Skeletal muscle cell (primary cell): ENCODE measurements around the gene FBN1.

ENCODE experiments used
- DNase-seq: peaks from one replicate; pipeline ENCODE4 v3.0.0-alpha.2; 2010; ENCODE audit warnings: low read depth
- H3K4me3 ChIP-seq: 2 replicates; pipeline ENCODE4 v1.5.1; 2011; ENCODE audit warnings: low read depth, mild to moderate bottlenecking, control low read depth, low read length, moderate library complexity

FBN1 gene

GRCh38 chr15:48653913-48654670 lies 8.6 kb upstream of the FBN1 start:
- H3K4me3 ChIP-seq: no peak overlapping the region
- no peak for DNase-seq

- DNase-seq: no peak
- H3K4me3 ChIP-seq: no peak overlapping the region
These were observed 7.7 kb upstream of the FBN1 start for GRCh38 chr15:48653216-48653615.

- DNase-seq: no peak
- no peak overlapping the region for H3K4me3 ChIP-seq
These were observed 7.1 kb upstream of the FBN1 start for GRCh38 chr15:48652510-48653076.

- no peak overlapping the region for H3K4me3 ChIP-seq
- no peak for DNase-seq
These were observed 5.4 kb upstream of the FBN1 start for GRCh38 chr15:48650931-48651330.

GRCh38 chr15:48647962-48648361 lies 2.5 kb upstream of the FBN1 start:
- no peak overlapping the region for H3K4me3 ChIP-seq
- no peak for DNase-seq

- DNase-seq: no peak
- peak overlapping the region; percentile 70 for H3K4me3 ChIP-seq
These were observed 822 bp upstream of the FBN1 start for GRCh38 chr15:48646331-48646730.

- DNase-seq: no peak
- peak overlapping the region; percentile 70 for H3K4me3 ChIP-seq
These were observed 517 bp downstream of the FBN1 start for GRCh38 chr15:48644827-48645557.

GRCh38 chr15:48644467-48644826 lies 1.1 kb downstream of the FBN1 start:
- H3K4me3 ChIP-seq: peak overlapping the region; percentile 70
- no peak for DNase-seq

GRCh38 chr15:48643776-48644466 lies 1.6 kb downstream of the FBN1 start:
- H3K4me3 ChIP-seq: peak overlapping the region; percentile 70
- DNase-seq: no peak

GRCh38 chr15:48643206-48643605 lies 2.3 kb downstream of the FBN1 start:
- H3K4me3 ChIP-seq: peak overlapping the region; percentile 70
- DNase-seq: no peak

GRCh38 chr15:48642795-48643194 lies 2.7 kb downstream of the FBN1 start:
- peak overlapping the region; percentile 70 for H3K4me3 ChIP-seq
- DNase-seq: no peak

- no peak for DNase-seq
- H3K4me3 ChIP-seq: peak overlapping the region; percentile 70
These were observed 4.1 kb downstream of the FBN1 start for GRCh38 chr15:48641416-48641815.

- H3K4me3 ChIP-seq: no peak overlapping the region
- DNase-seq: no peak
These were observed 6.5 kb downstream of the FBN1 start for GRCh38 chr15:48638963-48639362.

GRCh38 chr15:48637639-48638038 lies 7.9 kb downstream of the FBN1 start:
- no peak for DNase-seq

GRCh38 chr15:48636511-48636910 lies 9.0 kb downstream of the FBN1 start:
- no peak overlapping the region for H3K4me3 ChIP-seq
- DNase-seq: no peak

More at GRCh38 chr15:48637639-48638038, 7.9 kb downstream of the FBN1 start:
- no peak overlapping the region for H3K4me3 ChIP-seq

GRCh38 chr15:48634893-48635292 lies 10.6 kb downstream of the FBN1 start:
- DNase-seq: no peak
- H3K4me3 ChIP-seq: no peak overlapping the region

- H3K4me3 ChIP-seq: no peak overlapping the region
- no peak for DNase-seq
These were observed 11.4 kb downstream of the FBN1 start for GRCh38 chr15:48634096-48634495.

GRCh38 chr15:48632651-48633050 lies 12.9 kb downstream of the FBN1 start:
- no peak overlapping the region for H3K4me3 ChIP-seq
- DNase-seq: no peak

GRCh38 chr15:48631176-48631770 lies 14.2 kb downstream of the FBN1 start:
- no peak for DNase-seq
- no peak overlapping the region for H3K4me3 ChIP-seq

- no peak for DNase-seq
These were observed 15.3 kb downstream of the FBN1 start for GRCh38 chr15:48630245-48630644.

More at GRCh38 chr15:48630245-48630644, 15.3 kb downstream of the FBN1 start:
- H3K4me3 ChIP-seq: no peak overlapping the region
